ENCODE results near the gene DGKD.

The DGKD gene

GRCh38 chr2:233481368-233482142 lies 127.3 kb downstream of the DGKD start:
- H3K79me2 ChIP-seq (ENCODE audit: low read length): no peaks in the 10 kb centered on the region
- no peaks in the 10 kb centered on the region for H3K36me3 ChIP-seq (replicated peaks; ENCODE audit: low read depth, low read length)
- H4K20me1 ChIP-seq (ENCODE audit: insufficient read depth, low read length): no peaks in the 10 kb centered on the region
- H3K4me3 ChIP-seq (ENCODE audit: low read length): no peak overlapping the region
- H3K9me3 ChIP-seq (ENCODE audit: insufficient read depth, low read length): no peaks in the 10 kb centered on the region
- no peaks in the 10 kb centered on the region for H3K4me1 ChIP-seq (ENCODE audit: low read length)
- TF ChIP-seq EZH2phosphoT487 (IDR thresholded peaks at IDR 0.05; ENCODE audit: low read depth) (no peak), CTCF (IDR thresholded peaks at IDR 0.05; ENCODE audit: low read depth, low read length) (no peak)
- no peak overlapping the region for H2AFZ ChIP-seq (ENCODE audit: low read depth, low read length)
- H3K9ac ChIP-seq (ENCODE audit: low read length): no peak overlapping the region
- no peak overlapping the region for H3K27ac ChIP-seq (ENCODE audit: low read length)
- no peak overlapping the region for H3K4me2 ChIP-seq (ENCODE audit: low read length)
- no peaks in the 10 kb centered on the region for H3K27me3 ChIP-seq (ENCODE audit: low read depth, low read length)

GRCh38 chr2:233482616-233483015 lies 128.3 kb downstream of the DGKD start:
- no peak overlapping the region for H3K4me2 ChIP-seq (ENCODE audit: low read length)
- no peaks in the 10 kb centered on the region for H3K9me3 ChIP-seq (ENCODE audit: insufficient read depth, low read length)
- no peaks in the 10 kb centered on the region for H4K20me1 ChIP-seq (ENCODE audit: insufficient read depth, low read length)
- no peaks in the 10 kb centered on the region for H3K4me1 ChIP-seq (ENCODE audit: low read length)
- no peaks in the 10 kb centered on the region for H3K79me2 ChIP-seq (ENCODE audit: low read length)
- TF ChIP-seq EZH2phosphoT487 (IDR thresholded peaks at IDR 0.05; ENCODE audit: low read depth) (no peak), CTCF (IDR thresholded peaks at IDR 0.05; ENCODE audit: low read depth, low read length) (no peak)
- no peaks in the 10 kb centered on the region for H3K36me3 ChIP-seq (replicated peaks; ENCODE audit: low read depth, low read length)
- no peak overlapping the region for H3K27ac ChIP-seq (ENCODE audit: low read length)
- H2AFZ ChIP-seq (ENCODE audit: low read depth, low read length): no peak overlapping the region
- no peak overlapping the region for H3K4me3 ChIP-seq (ENCODE audit: low read length)
- H3K9ac ChIP-seq (ENCODE audit: low read length): no peak overlapping the region
- H3K27me3 ChIP-seq (ENCODE audit: low read depth, low read length): no peaks in the 10 kb centered on the region

DNA sequence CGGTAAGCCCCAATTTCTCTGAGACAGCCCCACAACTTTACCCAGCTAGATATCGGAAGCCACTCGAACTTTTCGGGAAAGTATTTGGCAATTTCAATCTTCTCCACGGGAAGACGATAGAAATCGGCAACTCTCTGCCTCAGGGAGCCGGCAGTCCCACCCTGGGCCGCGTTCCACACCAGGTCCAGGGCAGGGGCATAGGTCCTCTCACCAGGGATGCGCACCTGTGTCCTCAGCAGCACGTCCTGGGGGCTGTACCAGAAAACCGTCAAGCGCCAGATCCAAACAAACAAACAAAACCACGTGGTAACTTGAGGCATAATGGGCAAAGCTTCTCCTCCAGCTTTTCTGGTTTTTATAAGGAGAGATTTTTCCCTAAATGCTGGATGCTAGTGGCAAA lies 131.4 kb downstream of the DGKD start:
- H3K9ac ChIP-seq (ENCODE audit: low read length): no peak overlapping the region
- no peaks in the 10 kb centered on the region for H3K79me2 ChIP-seq (ENCODE audit: low read length)
- TF ChIP-seq EZH2phosphoT487 (IDR thresholded peaks at IDR 0.05; ENCODE audit: low read depth) (no peak), CTCF (IDR thresholded peaks at IDR 0.05; ENCODE audit: low read depth, low read length) (no peak)
- H2AFZ ChIP-seq (ENCODE audit: low read depth, low read length): no peak overlapping the region
- no peaks in the 10 kb centered on the region for H3K36me3 ChIP-seq (replicated peaks; ENCODE audit: low read depth, low read length)
- no peaks in the 10 kb centered on the region for H3K27me3 ChIP-seq (ENCODE audit: low read depth, low read length)
- H3K4me1 ChIP-seq (ENCODE audit: low read length): no peaks in the 10 kb centered on the region
- no peak overlapping the region for H3K4me3 ChIP-seq (ENCODE audit: low read length)
- H3K9me3 ChIP-seq (ENCODE audit: insufficient read depth, low read length): no peaks in the 10 kb centered on the region
- no peak overlapping the region for H3K4me2 ChIP-seq (ENCODE audit: low read length)
- no peak overlapping the region for H3K27ac ChIP-seq (ENCODE audit: low read length)
- H4K20me1 ChIP-seq (ENCODE audit: insufficient read depth, low read length): no peaks in the 10 kb centered on the region

GRCh38 chr2:233486357-233486756 lies 132.1 kb downstream of the DGKD start:
- no peak for TF ChIP-seq CTCF (IDR thresholded peaks at IDR 0.05; ENCODE audit: low read depth, low read length)
- no peak for TF ChIP-seq EZH2phosphoT487 (IDR thresholded peaks at IDR 0.05; ENCODE audit: low read depth)
- Histone ChIP-seq H3K36me3 (replicated peaks; ENCODE audit: low read depth, low read length) (no peaks in the 10 kb centered on the region), H3K79me2 (ENCODE audit: low read length) (no peaks in the 10 kb centered on the region), H3K9me3 (ENCODE audit: insufficient read depth, low read length) (no peaks in the 10 kb centered on the region), H3K4me3 (ENCODE audit: low read length) (no peak overlapping the region), H3K27ac (ENCODE audit: low read length) (no peak overlapping the region), H4K20me1 (ENCODE audit: insufficient read depth, low read length) (no peaks in the 10 kb centered on the region), H3K9ac (ENCODE audit: low read length) (no peak overlapping the region), H2AFZ (ENCODE audit: low read depth, low read length) (no peak overlapping the region), H3K27me3 (ENCODE audit: low read depth, low read length) (no peaks in the 10 kb centered on the region), H3K4me2 (ENCODE audit: low read length) (no peak overlapping the region), H3K4me1 (ENCODE audit: low read length) (no peaks in the 10 kb centered on the region)

Measured in OCI-LY3 (cell line).